ENCODE data around the gene TCP11. TPM values are rescaled to one million over a fixed set of nuclear protein-coding genes. Genes with fewer than 3 reads are reported as not detected.

TCP11 gene
- polyA plus RNA-seq, 1 of the 3 experiments (the other 2 are of a cell fraction), result 0.16 TPM

GRCh38 chr6:35145757-35146156 lies 4.6 kb upstream of the TCP11 start:
- no peak for DNase-seq
- Histone ChIP-seq H2AFZ (ENCODE audit: low read depth) (no peak overlapping the region), H3K79me2 (ENCODE audit: insufficient read depth) (no peaks in the 10 kb centered on the region), H3K4me1 (ENCODE audit: control insufficient read depth in 1 of 2, insufficient read depth in 2 of 2, low read depth in 1 of 2, low read length in 1 of 2) (peaks cover 0 to 12% of the 10 kb centered on the region in 2 experiments; a peak in 2 of 4 replicates), H3F3A (replicated peaks; ENCODE audit: insufficient read depth) (no peaks in the 10 kb centered on the region), H3K27me3 (ENCODE audit: insufficient read depth) (no peaks in the 10 kb centered on the region), H3K9me3 (no peaks in the 10 kb centered on the region), H3K4me2 (no peak overlapping the region), H3K9ac (no peak overlapping the region), H3K36me3 (replicated peaks in 1 of 2; ENCODE audit: control insufficient read depth in 1 of 2, insufficient read depth in 2 of 2, low read length in 1 of 2) (no peaks in the 10 kb centered on the region), H3K27ac (ENCODE audit: low read depth in 2 of 2, low read length in 1 of 2) (no peak overlapping the region), H3K9me2 (no peaks in the 10 kb centered on the region), H4K20me1 (ENCODE audit: insufficient read depth) (no peaks in the 10 kb centered on the region), H3K4me3 (ENCODE audit: low read depth in 2 of 2, low read length in 1 of 2) (no peak overlapping the region)
- POLR2A ChIA-PET, result no interaction called here
- CTCF ChIA-PET, result interaction anchor here (0.9 to 6.2 kb wide), 13 partner anchors 9 to 304 kb away, joined by 3 to 148 read pairs (median 6); partner anchors contain the start of genes SCUBE3 and ZNF76
- no peak for TF ChIP-seq USF1 (IDR thresholded peaks at IDR 0.05; ENCODE audit: borderline replicate concordance, low read depth)
- no peak for TF ChIP-seq CHD2 (IDR thresholded peaks at IDR 0.05; ENCODE audit: low read length, partially characterized antibody)
- TF ChIP-seq TCF12 (IDR thresholded peaks at IDR 0.05), result no peak
- no peak for TF ChIP-seq FOXJ3 (CRISPR knock-in tag; IDR thresholded peaks at IDR 0.05)
- no peak for TF ChIP-seq SMC3 (IDR thresholded peaks at IDR 0.05; ENCODE audit: low read depth, low read length)
- TF ChIP-seq MEF2A (IDR thresholded peaks at IDR 0.05; ENCODE audit: borderline replicate concordance, low read depth), result no peak
- no peak for TF ChIP-seq EP300 (IDR thresholded peaks at IDR 0.05; ENCODE audit: borderline replicate concordance in 1 of 2, low read depth in 1 of 2, low read length in 1 of 2)
- TF ChIP-seq SIN3A (IDR thresholded peaks at IDR 0.05; ENCODE audit: borderline replicate concordance, low read depth, low read length), result no peak
- no peak for TF ChIP-seq RAD21 (IDR thresholded peaks at IDR 0.05; ENCODE audit: low read length)
- 93% methylated on average over 3 of the region's 3 CpGs for WGBS (ENCODE audit: low lambda C conversion rate)

- Histone ChIP-seq H3K4me3 (ENCODE audit: low read depth in 2 of 2, low read length in 1 of 2) (no peak overlapping the region), H3K27ac (ENCODE audit: low read depth in 2 of 2, low read length in 1 of 2) (no peak overlapping the region), H3K4me1 (ENCODE audit: control insufficient read depth in 1 of 2, insufficient read depth in 2 of 2, low read depth in 1 of 2, low read length in 1 of 2) (peaks cover 0 to under 1% of the 10 kb centered on the region in 2 experiments; a peak in 1 of 4 replicates), H3K9ac (no peak overlapping the region), H2AFZ (ENCODE audit: low read depth) (no peak overlapping the region), H3F3A (replicated peaks; ENCODE audit: insufficient read depth) (no peaks in the 10 kb centered on the region), H3K9me3 (no peaks in the 10 kb centered on the region), H4K20me1 (ENCODE audit: insufficient read depth) (no peaks in the 10 kb centered on the region), H3K4me2 (no peak overlapping the region), H3K36me3 (replicated peaks in 1 of 2; ENCODE audit: control insufficient read depth in 1 of 2, insufficient read depth in 2 of 2, low read length in 1 of 2) (no peaks in the 10 kb centered on the region), H3K9me2 (no peaks in the 10 kb centered on the region), H3K79me2 (ENCODE audit: insufficient read depth) (no peaks in the 10 kb centered on the region), H3K27me3 (ENCODE audit: insufficient read depth) (no peaks in the 10 kb centered on the region)
- ChIA-PET CTCF (interaction anchor here (1.9 to 6.2 kb wide), 4 partner anchors 63 to 156 kb away, joined by 4 to 148 read pairs (median 88); no protein-coding TSS in a partner anchor), POLR2A (no interaction called here)
- no peak for DNase-seq
- no peak for TF ChIP-seq RAD21 (IDR thresholded peaks at IDR 0.05; ENCODE audit: low read length)
- TF ChIP-seq YY1 (IDR thresholded peaks at IDR 0.05; ENCODE audit: low read depth), result no peak
- no peak for TF ChIP-seq EP300 (IDR thresholded peaks at IDR 0.05; ENCODE audit: borderline replicate concordance in 1 of 2, low read depth in 1 of 2, low read length in 1 of 2)
- TF ChIP-seq SIN3A (IDR thresholded peaks at IDR 0.05; ENCODE audit: borderline replicate concordance, low read depth, low read length), result no peak
- TF ChIP-seq ZBTB33 (IDR thresholded peaks at IDR 0.05; ENCODE audit: borderline replicate concordance, low read depth), result no peak
- TF ChIP-seq NRF1 (IDR thresholded peaks at IDR 0.05; ENCODE audit: low read depth, low read length), result no peak
- WGBS (ENCODE audit: low lambda C conversion rate), result 41% methylated on average over 5 of the region's 5 CpGs
Observed at GRCh38 chr6:35142588-35143569, 1.7 kb upstream of the TCP11 start.

Data from SK-N-SH (cell line).